Type B pancreatic cell (in vitro differentiated cells): ENCODE results near the gene KHNYN. TPM values are rescaled to one million over a fixed set of nuclear protein-coding genes. Genes with fewer than 3 reads are reported as not detected.
A peak's percentile ranks its signal among the peaks of the same experiment; 100 is the strongest.

Experiments
- DNase-seq: peaks from one replicate; pipeline ENCODE4 v3.0.0; 2021; ENCODE audit warnings: mixed read lengths; ENCODE audit not compliant: unreplicated experiment; ENCODE audit errors: extremely low spot score
- H3K27ac Mint-ChIP-seq: 2 replicates; pipeline ENCODE4 v1.8.0; 2021; ENCODE audit warnings: mild to moderate bottlenecking, mixed read lengths
- H3K27me3 Mint-ChIP-seq: 2 replicates; pipeline ENCODE4 v1.8.0; 2021; ENCODE audit warnings: mixed read lengths
- H3K36me3 Mint-ChIP-seq: 2 replicates; pipeline ENCODE4 v1.8.0; 2021; ENCODE audit warnings: mixed read lengths
- H3K4me1 Mint-ChIP-seq: one replicate; pipeline ENCODE4 v1.8.0; 2021; ENCODE audit warnings: mixed read lengths; ENCODE audit not compliant: unreplicated experiment
- H3K4me3 Mint-ChIP-seq: 2 replicates; pipeline ENCODE4 v1.8.0; 2021; ENCODE audit warnings: mild to moderate bottlenecking, mixed read lengths
- H3K9me3 Mint-ChIP-seq: 2 replicates; pipeline ENCODE4 v1.8.0; 2021; ENCODE audit warnings: mixed read lengths
- CTCF ChIP-seq: fragments of 200-600 bp; sonication (generic); conservative IDR thresholded peaks from 2 replicates; pipeline ENCODE4 v1.5.0; 2021; ENCODE audit warnings: antibody characterized with exemption, mild to moderate bottlenecking
- total RNA-seq: library from RNA; stranded (reverse); gene quantifications from 2 replicates; pipeline ENCODE4 v1.2.1, GENCODE V29; 2021; ENCODE audit warnings: low replicate concordance

The KHNYN gene
- total RNA-seq, 1 donor from 2014 or later = 81.3 TPM

GRCh38 chr14:24409956-24410355 lies 19.8 kb upstream of the KHNYN start:
- Mint-ChIP-seq H3K4me3 (no peak overlapping the region), H3K9me3 (no peaks in the 10 kb centered on the region), H3K4me1 (peaks cover 1% of the 10 kb centered on the region), H3K27ac (no peak overlapping the region), H3K36me3 (peaks cover 12% of the 10 kb centered on the region), H3K27me3 (no peaks in the 10 kb centered on the region)
- no peak for DNase-seq
- no peak for TF ChIP-seq CTCF

- no peak overlapping the region for H3K27ac Mint-ChIP-seq
- TF ChIP-seq CTCF = peak; percentile 81
- DNase-seq = peak; percentile 67
Measured at GRCh38 chr14:24411443-24412389, 18.0 kb upstream of the KHNYN start.

DNA sequence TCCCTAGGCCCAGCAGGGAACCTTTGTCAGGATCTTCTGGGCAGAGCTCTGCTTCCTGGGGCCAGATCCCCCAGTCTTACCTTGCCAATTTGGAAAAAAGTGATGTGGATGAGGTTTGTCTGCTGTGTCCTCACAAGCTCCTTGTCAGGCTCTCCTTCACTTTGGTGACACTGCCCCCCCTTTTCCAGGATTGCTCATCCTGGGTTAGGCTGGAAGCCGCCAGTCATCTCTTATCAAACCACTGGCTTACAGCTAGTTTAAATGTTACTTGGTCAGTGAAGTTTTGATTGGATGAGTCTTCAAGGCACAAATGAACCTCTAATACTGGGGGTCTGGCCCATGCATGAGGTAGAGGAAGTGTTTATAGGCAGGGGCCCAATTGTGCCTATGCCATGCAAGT lies 15.7 kb upstream of the KHNYN start:
- no peak for DNase-seq
- Mint-ChIP-seq H3K4me3 (no peak overlapping the region), H3K36me3 (peaks cover 12% of the 10 kb centered on the region), H3K27me3 (no peaks in the 10 kb centered on the region), H3K9me3 (no peaks in the 10 kb centered on the region), H3K27ac (no peak overlapping the region), H3K4me1 (no peaks in the 10 kb centered on the region)
- no peak for TF ChIP-seq CTCF

More at GRCh38 chr14:24411443-24412389, 18.0 kb upstream of the KHNYN start:
- no peaks in the 10 kb centered on the region for H3K9me3 Mint-ChIP-seq
- peaks cover 12% of the 10 kb centered on the region for H3K36me3 Mint-ChIP-seq
- H3K4me3 Mint-ChIP-seq = no peak overlapping the region
- H3K27me3 Mint-ChIP-seq = no peaks in the 10 kb centered on the region
- no peaks in the 10 kb centered on the region for H3K4me1 Mint-ChIP-seq

- no peak for DNase-seq
- Mint-ChIP-seq H3K27ac (no peak overlapping the region), H3K27me3 (no peaks in the 10 kb centered on the region), H3K4me3 (no peak overlapping the region), H3K36me3 (peaks cover 12% of the 10 kb centered on the region), H3K4me1 (no peaks in the 10 kb centered on the region), H3K9me3 (no peaks in the 10 kb centered on the region)
- no peak for TF ChIP-seq CTCF
Measured at GRCh38 chr14:24414732-24415420, 14.9 kb upstream of the KHNYN start.

DNA sequence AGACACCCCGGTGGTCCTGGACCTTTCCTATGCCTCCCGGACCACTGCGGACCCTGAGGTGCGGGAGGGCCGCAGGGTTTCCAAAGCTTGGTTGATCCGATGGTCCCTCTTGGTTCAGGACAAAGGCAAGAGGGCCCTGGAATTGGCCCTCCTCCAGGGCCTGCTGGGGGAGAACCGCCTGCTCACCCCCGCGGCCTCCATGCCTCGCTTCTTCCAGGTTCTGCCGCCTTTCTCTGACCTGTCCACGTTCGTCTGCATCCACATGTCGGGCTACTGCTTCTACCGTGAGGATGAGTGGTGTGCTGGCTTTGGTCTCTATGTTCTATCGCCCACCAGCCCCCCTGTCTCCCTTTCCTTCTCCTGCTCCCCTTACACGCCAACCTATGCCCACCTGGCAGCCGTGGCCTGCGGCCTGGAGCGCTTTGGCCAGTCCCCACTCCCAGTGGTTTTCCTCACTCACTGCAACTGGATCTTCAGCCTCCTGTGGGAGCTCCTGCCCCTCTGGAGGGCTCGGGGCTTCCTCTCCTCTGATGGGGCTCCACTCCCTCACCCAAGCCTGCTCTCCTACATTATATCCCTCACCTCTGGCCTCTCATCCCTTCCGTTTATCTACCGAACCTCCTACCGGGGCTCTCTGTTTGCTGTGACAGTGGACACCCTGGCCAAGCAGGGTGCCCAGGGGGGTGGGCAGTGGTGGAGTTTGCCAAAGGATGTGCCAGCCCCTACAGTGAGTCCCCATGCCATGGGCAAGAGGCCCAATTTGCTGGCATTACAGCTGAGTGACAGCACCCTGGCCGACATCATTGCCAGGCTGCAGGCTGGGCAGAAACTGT lies 14.1 kb upstream of the KHNYN start:
- no peaks in the 10 kb centered on the region for H3K4me1 Mint-ChIP-seq
- H3K9me3 Mint-ChIP-seq = no peaks in the 10 kb centered on the region
- H3K27ac Mint-ChIP-seq = no peak overlapping the region

More for the DNA sequence above, 14.1 kb upstream of the KHNYN start:
- Mint-ChIP-seq H3K36me3 (peaks cover 12% of the 10 kb centered on the region), H3K27me3 (no peaks in the 10 kb centered on the region), H3K4me3 (no peak overlapping the region)
- DNase-seq = no peak
- TF ChIP-seq CTCF = no peak
